Small intestine (tissue), 7 donors: Measurements from ENCODE around the gene HSPA12A. TPM values are rescaled to one million over a fixed set of nuclear protein-coding genes. Genes with fewer than 3 reads are reported as not detected.

Experiments
- DNase-seq, 2 donors: peaks; one replicate each; pipeline versions ENCODE4 v3.0.0 to v3.0.0-alpha.2; 2013
- FAIRE-seq: peaks from 2 replicates; lab custom pipeline; 2012; peaks lifted over from hg19 to GRCh38; lab: Jason Lieb, UNC
- H3K27ac ChIP-seq, 3 donors: one replicate each; pipeline ENCODE4 v1.5.1; 2013; ENCODE audit warnings: low read length in 2 of 3, mild to moderate bottlenecking in 2 of 3, control low read depth in 1 of 3, inconsistent platforms in 1 of 3, low read depth in 1 of 3, moderate library complexity in 1 of 3
- H3K27me3 ChIP-seq, 3 donors: one replicate each; pipeline ENCODE4 v1.6.1; 2013; ENCODE audit warnings: low read length in 3 of 3, inconsistent platforms in 1 of 3; ENCODE audit not compliant: control insufficient read depth in 3 of 3, insufficient read depth in 3 of 3
- H3K36me3 ChIP-seq, 3 donors: one replicate each; pipeline ENCODE4 v1.6.1; 2013; ENCODE audit warnings: low read length in 3 of 3, inconsistent platforms in 1 of 3, low read depth in 1 of 3, mild to moderate bottlenecking in 1 of 3, moderate library complexity in 1 of 3; ENCODE audit not compliant: control insufficient read depth in 3 of 3, insufficient read depth in 2 of 3
- H3K4me1 ChIP-seq, 3 donors: one replicate each; pipeline ENCODE4 v1.6.1; 2013; ENCODE audit warnings: low read length in 2 of 3, inconsistent platforms in 1 of 3, low read depth in 1 of 3, mild to moderate bottlenecking in 1 of 3, moderate library complexity in 1 of 3; ENCODE audit not compliant: control insufficient read depth in 3 of 3, insufficient read depth in 2 of 3
- H3K4me3 ChIP-seq, 3 donors: one replicate each; pipeline ENCODE4 v1.5.1; 2013; ENCODE audit warnings: low read length in 3 of 3, control low read depth in 1 of 3, inconsistent platforms in 1 of 3, low read depth in 1 of 3, mild to moderate bottlenecking in 1 of 3, moderate library complexity in 1 of 3
- H3K9me3 ChIP-seq, 2 donors: one replicate each; pipeline ENCODE4 v1.6.1; 2013; ENCODE audit warnings: low read depth in 1 of 2, low read length in 1 of 2; ENCODE audit not compliant: control insufficient read depth in 2 of 2, insufficient read depth in 1 of 2
- WGBS, 3 donors: extraction: QIAGEN DNeasy Blood & Tissue Kit; methylation state at CpG; one replicate each; pipeline ENCODE4 v1.1.7; 2013; 5-methylcytosine and 5-hydroxymethylcytosine counted together
- polyA plus RNA-seq, 4 donors: library from polyadenylated mRNA; stranded (reverse) in 3 of 4; unstranded in 1 of 4; fragments of 200-250 nt in 3 of 4; fragments of 120-200 nt in 1 of 4; gene quantifications; one replicate each; pipeline versions ENCODE4 v1.2.1 to v1.2.3, GENCODE V29; 2013
- donor health status: healthy with polysubstance abuse.
- donor health status: control.
- donor health status: control.
- donor health status: Bipolar disorder and iron deficiency.
- donor health status: healthy.

Gene HSPA12A
- polyA plus RNA-seq, 4 donors = 0.54 to 8.8 (median 2.2) TPM

- FAIRE-seq (no peak), DNase-seq (no peak)
- Histone ChIP-seq H3K4me3 (no peak overlapping the region), H3K27ac (no peak overlapping the region), H3K4me1 (peaks cover 0 to 18% (median 0%) of the 10 kb centered on the region in 3 donors), H3K9me3 (no peaks in the 10 kb centered on the region), H3K27me3 (peaks cover 0 to 2% (median 0%) of the 10 kb centered on the region in 3 donors), H3K36me3 (peaks cover 0 to 7% (median 2%) of the 10 kb centered on the region in 3 donors)
- 79 to 84% (median 82%) methylated on average over 7 of the region's 7 CpGs for WGBS, 3 donors
Measured at GRCh38 chr10:116625845-116626244, 116.5 kb downstream of the HSPA12A start.

- Histone ChIP-seq H3K4me3 (peak overlapping the region in 1 of 3 donors; percentile 64), H3K36me3 (peaks cover 0 to 5% (median 2%) of the 10 kb centered on the region in 3 donors), H3K4me1 (peaks cover 0 to 39% (median 0%) of the 10 kb centered on the region in 3 donors), H3K9me3 (peaks cover 0 to 8% of the 10 kb centered on the region in 2 donors), H3K27me3 (peaks cover 0 to 2% (median 0%) of the 10 kb centered on the region in 3 donors), H3K27ac (no peak overlapping the region)
- FAIRE-seq (no peak), DNase-seq (no peak)
- WGBS, 3 donors = 69 to 81% (median 79%) methylated on average over 11 of the region's 11 CpGs
Measured at GRCh38 chr10:116621934-116622655, 120.3 kb downstream of the HSPA12A start.

DNA sequence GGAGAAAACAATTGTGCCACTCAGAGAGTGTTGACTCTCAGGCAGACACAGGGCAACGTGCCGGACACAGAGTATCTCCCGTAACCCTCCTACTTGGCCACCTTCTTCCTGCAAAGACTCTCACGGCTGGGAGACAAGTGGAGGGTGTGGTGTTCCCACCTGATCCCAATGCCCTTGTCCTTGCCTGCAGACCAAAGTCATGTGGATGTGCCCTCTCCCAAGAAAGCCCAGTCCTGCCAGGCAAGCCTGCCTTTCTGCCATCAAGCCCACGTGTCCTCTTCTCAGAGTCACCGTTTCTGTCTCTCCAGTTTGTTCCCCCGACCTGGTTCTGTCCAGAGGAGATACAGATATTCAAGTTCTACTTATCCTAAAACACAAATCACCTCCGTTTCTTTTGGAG lies 120.9 kb downstream of the HSPA12A start:
- FAIRE-seq (no peak), DNase-seq (peak in 1 of 2 donors; percentile 57)
- Histone ChIP-seq H3K9me3 (peaks cover 0 to 8% of the 10 kb centered on the region in 2 donors), H3K4me1 (peaks cover 0 to 39% (median 0%) of the 10 kb centered on the region in 3 donors), H3K27me3 (peaks cover 0 to 2% (median 0%) of the 10 kb centered on the region in 3 donors), H3K36me3 (peaks cover 0 to 2% (median 2%) of the 10 kb centered on the region in 3 donors), H3K4me3 (peak overlapping the region in 2 of 3 donors; percentile 11 to 64), H3K27ac (peak overlapping the region in 2 of 3 donors; percentile 56 to 74)
- WGBS, 3 donors = 34 to 67% (median 35%) methylated on average over 8 of the region's 8 CpGs

Other genes with a start within 250 kb of the HSPA12A start
- 1 to 10 TPM in 2 of 4 donors, not detected in 2; 2.2 to 2.4 TPM for gene PNLIP, start 196.6 kb downstream of the HSPA12A start, polyA plus RNA-seq
- 1 to 10 TPM in 2 of 4 donors, under 1 TPM in 2; 0.16 to 4.5 (median 1.5) TPM for gene PNLIPRP1, start 151.6 kb downstream of the HSPA12A start, polyA plus RNA-seq
- 10 to 100 TPM; 13.4 to 92.8 (median 52.7) TPM for gene PNLIPRP2, start 121.6 kb downstream of the HSPA12A start, polyA plus RNA-seq
- gene ENO4, start 106.9 kb upstream of the HSPA12A start, polyA plus RNA-seq = under 1 TPM in 2 of 4 donors, not detected in 2; 0.03 to 0.44 TPM